HG03066 (cell line): ENCODE data around the gene TSNAXIP1.
"Not testable (repeated sequence)": the region's sequence is repeated elsewhere in the genome, so short reads cannot be mapped to it uniquely, and the experiment has no call there.

ENCODE experiments used
- ATAC-seq: cut with Tn5 transposase; IDR thresholded peaks from one replicate; pipeline ENCODE4 v1.9.1; 2021; ENCODE audit warnings: low read depth; ENCODE audit not compliant: unreplicated experiment

TSNAXIP1 gene

DNA sequence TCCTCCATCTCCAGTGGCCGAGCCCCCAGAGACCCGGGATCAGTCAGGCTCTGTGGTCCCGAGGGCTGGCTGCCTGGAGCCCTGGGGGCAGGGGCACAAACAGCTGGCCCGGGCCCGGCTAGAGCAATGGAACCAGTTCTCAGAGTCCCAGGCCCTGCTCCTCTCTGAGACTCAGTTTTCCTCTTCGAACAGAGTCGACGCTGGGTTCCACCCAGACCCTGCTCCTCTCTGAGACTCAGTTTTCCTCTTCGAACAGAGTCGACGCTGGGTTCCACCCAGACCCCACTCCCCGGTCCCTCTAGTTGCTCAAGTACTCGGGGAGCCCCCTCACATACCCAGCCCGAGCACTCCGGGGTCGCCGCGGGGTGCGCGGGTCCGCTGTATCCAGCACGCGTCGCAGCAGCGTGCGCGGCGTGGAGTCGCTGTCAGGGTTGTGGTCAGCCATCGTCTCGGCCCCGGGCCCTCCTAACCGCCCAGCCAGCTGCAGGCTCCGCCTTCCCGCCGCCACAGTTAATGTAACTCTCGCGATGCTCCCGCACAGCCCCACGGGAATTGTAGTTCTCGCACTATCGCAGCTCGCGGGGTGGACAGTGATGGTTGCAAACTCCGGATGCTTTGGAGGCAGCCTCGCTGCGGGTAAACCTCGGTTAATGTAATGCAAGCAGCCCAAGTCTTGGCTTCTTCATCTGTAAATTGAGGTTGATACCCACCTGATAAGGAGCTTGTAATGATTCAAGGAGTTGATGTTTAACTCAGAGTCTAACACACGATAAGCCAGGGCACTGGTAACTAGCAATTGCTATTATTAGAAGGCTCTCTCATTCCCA, 26.9 kb downstream of the TSNAXIP1 start:
- ATAC-seq = peak; percentile 96

GRCh38 chr16:67834242-67834614, 27.5 kb downstream of the TSNAXIP1 start:
- ATAC-seq = no peak

- ATAC-seq = not testable (repeated sequence)
These were observed 30.5 kb downstream of the TSNAXIP1 start for GRCh38 chr16:67837190-67837589.

- no peak for ATAC-seq
These were observed 31.1 kb downstream of the TSNAXIP1 start for GRCh38 chr16:67837811-67838210.

DNA sequence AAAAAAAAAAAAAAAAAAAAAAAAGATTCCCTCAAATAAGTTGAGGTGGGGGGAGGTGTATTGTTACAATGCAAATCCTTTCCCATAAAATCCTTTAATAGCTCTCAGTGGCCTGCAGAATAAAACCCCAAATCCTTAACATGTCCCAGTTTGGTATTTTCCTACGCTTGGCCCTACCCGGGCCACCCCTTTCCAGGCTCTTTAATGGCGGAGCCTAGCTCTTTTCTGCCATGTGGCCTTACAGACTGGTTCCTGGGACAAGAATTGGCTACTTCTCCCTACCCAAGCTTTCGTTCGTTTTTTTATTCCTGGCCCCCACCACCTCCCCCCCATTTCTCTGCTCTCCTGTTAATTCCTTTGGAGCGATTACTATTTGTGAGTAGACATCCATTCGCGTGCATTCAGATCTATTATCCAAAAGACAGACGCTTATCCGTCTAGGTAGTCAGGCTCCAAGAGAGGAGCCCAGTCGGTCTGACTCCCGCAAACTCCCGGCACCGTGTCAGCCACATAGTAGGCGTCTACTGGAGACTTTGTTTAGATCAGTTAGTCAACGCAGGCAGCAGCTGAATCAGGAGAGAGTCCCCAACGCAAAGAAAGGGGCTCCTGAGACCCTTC, 34.6 kb downstream of the TSNAXIP1 start:
- no peak for ATAC-seq

- ATAC-seq = peak; percentile 47
These were observed 35.3 kb downstream of the TSNAXIP1 start, which contains the start of gene THAP11 for GRCh38 chr16:67841816-67842508. Gene THAP11 (plus strand): TSS chr16:67842320. CDS start chr16:67842555, 235 bp downstream.

DNA sequence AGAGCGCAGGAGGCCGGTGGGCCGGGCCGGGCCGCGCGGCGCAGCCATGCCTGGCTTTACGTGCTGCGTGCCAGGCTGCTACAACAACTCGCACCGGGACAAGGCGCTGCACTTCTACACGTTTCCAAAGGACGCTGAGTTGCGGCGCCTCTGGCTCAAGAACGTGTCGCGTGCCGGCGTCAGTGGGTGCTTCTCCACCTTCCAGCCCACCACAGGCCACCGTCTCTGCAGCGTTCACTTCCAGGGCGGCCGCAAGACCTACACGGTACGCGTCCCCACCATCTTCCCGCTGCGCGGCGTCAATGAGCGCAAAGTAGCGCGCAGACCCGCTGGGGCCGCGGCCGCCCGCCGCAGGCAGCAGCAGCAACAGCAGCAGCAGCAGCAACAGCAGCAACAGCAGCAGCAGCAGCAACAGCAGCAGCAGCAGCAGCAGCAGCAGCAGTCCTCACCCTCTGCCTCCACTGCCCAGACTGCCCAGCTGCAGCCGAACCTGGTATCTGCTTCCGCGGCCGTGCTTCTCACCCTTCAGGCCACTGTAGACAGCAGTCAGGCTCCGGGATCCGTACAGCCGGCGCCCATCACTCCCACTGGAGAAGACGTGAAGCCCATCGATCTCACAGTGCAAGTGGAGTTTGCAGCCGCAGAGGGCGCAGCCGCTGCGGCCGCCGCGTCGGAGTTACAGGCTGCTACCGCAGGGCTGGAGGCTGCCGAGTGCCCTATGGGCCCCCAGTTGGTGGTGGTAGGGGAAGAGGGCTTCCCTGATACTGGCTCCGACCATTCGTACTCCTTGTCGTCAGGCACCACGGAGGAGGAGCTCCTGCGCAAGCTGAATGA, 36.0 kb downstream of the TSNAXIP1 start:
- ATAC-seq = peak; percentile 19

- no peak for ATAC-seq
These were observed 36.7 kb downstream of the TSNAXIP1 start for GRCh38 chr16:67843343-67843765.

DNA sequence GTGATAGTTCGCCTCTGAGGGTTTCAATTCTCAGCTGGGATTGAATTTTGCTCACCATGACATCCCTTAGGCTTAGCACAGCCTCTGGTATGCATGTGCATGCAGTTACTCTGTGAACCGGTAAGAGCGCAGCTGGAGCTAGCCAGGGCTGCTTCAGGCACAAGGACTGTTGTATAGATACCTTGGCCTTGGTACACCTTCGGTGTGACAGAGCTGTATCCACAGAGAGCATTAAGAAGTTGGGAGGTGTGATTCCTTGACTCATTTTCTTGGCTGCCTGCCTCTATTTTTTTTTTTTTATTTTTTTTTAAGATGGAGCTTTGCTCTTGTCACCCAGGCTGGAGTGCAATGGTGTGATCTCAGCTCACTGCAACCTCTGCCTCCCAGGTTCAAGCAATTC, 37.8 kb downstream of the TSNAXIP1 start:
- ATAC-seq = no peak

DNA sequence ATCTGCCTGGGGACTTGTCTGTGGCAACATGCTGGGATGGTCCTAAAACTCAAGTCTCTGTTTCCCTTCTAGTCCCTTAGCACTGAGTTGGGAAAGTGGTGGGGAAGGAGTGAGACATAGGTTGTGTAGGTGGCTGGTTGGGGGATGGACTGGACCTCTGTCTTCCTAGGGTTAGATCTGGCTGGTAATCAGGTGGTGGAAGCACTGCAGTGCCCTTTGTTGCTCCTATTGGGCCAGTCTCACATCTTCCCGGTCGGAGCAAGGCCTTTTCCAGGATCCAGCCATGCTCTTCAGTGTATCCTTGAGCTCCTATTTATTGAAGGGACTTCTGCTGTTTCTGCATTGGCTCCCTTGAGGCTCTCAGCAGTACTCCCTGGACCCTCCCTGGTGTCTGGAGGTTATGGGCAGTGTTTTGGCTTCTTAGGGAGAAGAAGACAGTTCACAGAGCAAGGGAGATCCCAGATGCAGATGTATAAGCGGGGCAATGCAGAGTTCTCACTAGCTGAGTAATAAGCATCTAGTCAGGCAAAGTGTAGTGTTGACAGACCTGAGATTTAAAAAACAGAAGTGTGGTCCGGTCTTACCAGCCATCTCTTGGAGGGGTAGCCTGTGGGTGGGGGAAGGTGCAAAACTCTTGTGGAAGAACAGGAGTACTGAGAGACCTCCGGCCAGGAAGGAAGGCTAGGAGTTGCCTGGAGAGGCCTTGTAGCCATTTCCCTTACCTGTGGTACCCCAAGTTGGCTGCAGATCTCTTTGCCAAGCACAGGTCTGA, 38.8 kb downstream of the TSNAXIP1 start:
- ATAC-seq = no peak

DNA sequence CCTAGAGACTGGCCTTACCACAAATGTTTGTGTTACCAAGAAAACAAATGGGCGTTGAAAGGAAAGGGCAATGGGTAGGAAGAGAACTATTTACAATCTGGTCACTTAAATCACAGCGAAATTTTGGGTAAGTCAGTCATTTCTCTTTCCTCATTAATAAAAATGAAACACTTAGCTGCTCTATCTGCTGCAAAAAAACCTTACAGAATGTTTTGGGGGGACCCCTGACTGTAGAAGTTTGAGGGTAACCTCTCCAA, 39.3 kb downstream of the TSNAXIP1 start:
- no peak for ATAC-seq

DNA sequence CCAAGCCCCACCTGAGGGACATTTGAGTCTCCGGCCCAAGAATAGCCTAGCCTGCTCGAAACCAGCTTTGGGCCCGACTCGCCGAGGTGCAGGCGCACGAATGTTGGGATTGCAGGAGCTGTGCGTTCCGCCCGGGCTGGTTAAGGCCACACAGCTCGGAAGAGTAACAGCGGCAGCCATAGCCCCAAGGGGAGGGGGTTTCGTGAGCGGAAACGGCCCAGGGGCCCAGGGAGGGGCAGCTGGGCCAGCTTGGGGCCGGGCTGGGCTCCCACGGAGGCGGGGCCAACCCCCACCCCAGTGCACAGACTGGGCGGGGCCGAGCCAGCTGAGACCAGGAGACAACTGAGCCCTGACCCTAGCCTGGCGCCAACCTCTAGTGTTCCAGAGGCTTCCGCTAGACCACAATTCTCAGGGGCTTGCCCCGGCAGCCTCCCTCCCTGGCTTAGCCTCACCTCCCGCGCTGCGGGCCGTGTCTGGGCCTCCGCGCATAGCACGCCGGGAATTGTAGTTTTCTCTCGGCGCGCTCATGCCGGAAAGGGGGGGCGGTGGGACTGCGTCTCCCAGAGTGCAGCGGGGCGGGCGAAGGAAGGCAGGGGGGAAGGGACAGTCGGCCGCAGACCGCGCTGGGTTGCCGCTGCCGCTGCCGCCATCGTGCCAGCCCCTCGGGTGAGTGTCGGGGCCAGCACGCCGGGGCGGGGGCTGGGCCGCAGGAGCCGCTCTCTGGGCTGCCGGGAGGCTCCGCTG, 39.8 kb downstream of the TSNAXIP1 start, which contains the start of gene NUTF2:
NUTF2 (plus strand) TSS at position 614 of the 744 bp plus-strand sequence. CDS start 18,198 bp downstream, outside the sequence.
- peak; percentile 47 for ATAC-seq

DNA sequence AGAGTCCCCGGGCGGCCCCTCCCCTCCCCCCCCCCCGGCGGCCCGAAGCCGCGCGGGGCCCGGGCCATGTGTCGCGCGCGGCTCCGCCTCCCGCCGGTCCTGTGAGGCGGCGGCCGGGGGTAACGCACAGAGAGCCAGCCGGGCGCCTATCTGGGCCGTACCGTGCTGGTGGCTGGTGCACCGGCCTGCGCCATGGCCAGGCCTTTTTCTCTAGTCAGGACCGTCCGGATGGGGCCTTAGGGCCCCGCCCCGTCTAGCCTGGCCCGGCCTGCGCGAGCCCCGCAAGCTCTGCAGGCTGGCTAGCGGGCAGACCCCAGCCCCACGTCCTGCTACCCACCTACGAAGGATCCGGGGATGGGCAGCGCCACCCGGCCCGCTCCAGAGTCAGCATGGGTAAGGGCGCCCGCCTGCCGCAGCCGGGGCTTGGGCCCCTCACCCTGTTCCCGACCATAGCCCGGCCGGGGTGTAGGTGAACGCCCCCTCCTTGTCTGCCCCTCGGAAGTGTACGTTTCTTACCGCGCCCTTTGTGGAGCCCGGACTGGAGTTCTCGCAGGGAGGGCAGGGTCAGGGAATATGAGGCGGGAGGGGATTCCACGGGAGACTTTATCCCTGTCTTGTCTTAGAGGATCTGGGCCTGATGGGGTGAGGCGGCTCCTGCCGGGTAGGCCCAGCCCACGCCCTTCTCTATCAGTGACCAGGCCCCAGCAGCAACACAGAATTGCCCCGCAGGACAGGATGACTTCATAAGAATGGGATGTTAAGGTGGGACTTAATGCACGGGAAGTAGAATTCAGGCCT, 40.6 kb downstream of the TSNAXIP1 start, which contains the start of gene CENPT:
CENPT (minus strand) TSS at position 630 of the 798 bp plus-strand sequence. CDS start 13,834 bp downstream, outside the sequence.
- ATAC-seq = peak; percentile 26

- no peak for ATAC-seq
These were observed 41.4 kb downstream of the TSNAXIP1 start for GRCh38 chr16:67848118-67848517.

GRCh38 chr16:67853670-67854069, 47.0 kb downstream of the TSNAXIP1 start:
- ATAC-seq = no peak

- no peak for ATAC-seq
These were observed 49.1 kb downstream of the TSNAXIP1 start for GRCh38 chr16:67855789-67856188.

DNA sequence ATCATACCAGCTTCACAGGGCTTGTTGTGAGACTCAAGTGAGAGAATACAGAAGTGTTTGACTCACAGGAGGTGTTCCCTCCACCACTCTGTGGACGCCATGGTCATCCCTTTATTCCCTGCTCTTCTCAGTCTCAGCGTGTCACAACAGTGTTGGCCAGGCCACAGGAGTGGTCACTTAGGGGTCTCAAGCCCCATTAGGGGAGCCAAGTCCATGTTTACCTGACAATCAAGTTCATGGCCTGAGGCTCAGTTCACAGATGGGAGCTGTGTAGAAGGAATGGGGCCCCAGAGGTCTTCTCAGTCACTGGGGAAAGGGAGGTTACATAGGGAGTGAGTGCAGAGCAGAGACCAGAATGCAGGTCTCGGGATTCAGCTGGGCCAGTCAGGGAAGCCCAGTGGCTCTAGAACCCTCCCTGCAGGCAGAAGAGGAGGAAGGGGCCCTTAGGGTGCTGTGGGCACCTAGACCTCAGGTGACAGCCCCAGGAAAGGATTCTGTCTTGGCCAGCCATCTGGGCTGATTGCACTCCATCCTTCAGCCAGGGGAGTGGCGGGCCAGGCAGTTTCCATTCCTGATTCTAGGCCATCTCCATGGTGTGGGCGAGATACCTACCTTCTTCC, 50.3 kb downstream of the TSNAXIP1 start:
- ATAC-seq = no peak
